NB4 (cell line): ENCODE data around the gene DUS4L.

Source experiments
- POLR2A ChIP-seq: IDR thresholded peaks from 2 replicates; pipeline ENCODE4 v1.6.1; 2011; ENCODE audit warnings: mild to moderate bottlenecking; ENCODE audit not compliant: insufficient read length; ENCODE audit errors: extremely low read depth
- TF ChIP-seq, protein P1 (sequence below): IDR thresholded peaks from one replicate; pipeline ENCODE4 v1.5.1; 2012; ENCODE audit warnings: low read depth, low read length

DNA sequence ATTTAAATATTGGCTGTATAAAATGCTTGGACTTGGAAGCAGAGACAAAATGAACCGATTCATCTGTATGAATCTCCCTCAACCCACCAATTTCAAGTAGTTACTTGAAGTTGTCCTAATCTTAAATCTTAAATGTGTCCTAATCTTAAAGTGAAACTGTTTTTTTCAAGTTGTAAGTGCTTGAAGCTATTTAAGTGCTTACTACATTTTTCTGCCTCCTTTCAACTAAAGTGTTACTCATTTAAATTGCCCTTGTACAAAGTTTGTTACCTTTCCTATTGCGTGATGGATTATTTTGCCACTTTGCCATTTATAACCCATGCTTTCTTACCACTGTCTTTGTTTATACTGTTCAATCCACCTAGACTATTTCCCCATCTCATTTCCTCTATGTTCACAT is 19.1 kb downstream of the DUS4L start:
- TF ChIP-seq, protein P1, sequence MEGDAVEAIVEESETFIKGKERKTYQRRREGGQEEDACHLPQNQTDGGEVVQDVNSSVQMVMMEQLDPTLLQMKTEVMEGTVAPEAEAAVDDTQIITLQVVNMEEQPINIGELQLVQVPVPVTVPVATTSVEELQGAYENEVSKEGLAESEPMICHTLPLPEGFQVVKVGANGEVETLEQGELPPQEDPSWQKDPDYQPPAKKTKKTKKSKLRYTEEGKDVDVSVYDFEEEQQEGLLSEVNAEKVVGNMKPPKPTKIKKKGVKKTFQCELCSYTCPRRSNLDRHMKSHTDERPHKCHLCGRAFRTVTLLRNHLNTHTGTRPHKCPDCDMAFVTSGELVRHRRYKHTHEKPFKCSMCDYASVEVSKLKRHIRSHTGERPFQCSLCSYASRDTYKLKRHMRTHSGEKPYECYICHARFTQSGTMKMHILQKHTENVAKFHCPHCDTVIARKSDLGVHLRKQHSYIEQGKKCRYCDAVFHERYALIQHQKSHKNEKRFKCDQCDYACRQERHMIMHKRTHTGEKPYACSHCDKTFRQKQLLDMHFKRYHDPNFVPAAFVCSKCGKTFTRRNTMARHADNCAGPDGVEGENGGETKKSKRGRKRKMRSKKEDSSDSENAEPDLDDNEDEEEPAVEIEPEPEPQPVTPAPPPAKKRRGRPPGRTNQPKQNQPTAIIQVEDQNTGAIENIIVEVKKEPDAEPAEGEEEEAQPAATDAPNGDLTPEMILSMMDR = no peak
- no peak for TF ChIP-seq POLR2A
